Retinal pigment epithelial cell (primary cell): ENCODE measurements around the gene EPN3.

ENCODE experiments used
- DNase-seq: peaks from one replicate; pipeline ENCODE4 v3.0.0-alpha.2; 2010; ENCODE audit warnings: low read depth
- H3K4me3 ChIP-seq: 2 replicates; pipeline ENCODE4 v1.5.1; 2011; ENCODE audit warnings: mild to moderate bottlenecking, low read length, control low read depth, moderate library complexity
- TF ChIP-seq, protein P1 (sequence below): conservative IDR thresholded peaks from 2 replicates; pipeline ENCODE4 v1.5.1; 2011; ENCODE audit warnings: low read depth, low read length, control low read depth, inconsistent platforms

The EPN3 gene

DNA sequence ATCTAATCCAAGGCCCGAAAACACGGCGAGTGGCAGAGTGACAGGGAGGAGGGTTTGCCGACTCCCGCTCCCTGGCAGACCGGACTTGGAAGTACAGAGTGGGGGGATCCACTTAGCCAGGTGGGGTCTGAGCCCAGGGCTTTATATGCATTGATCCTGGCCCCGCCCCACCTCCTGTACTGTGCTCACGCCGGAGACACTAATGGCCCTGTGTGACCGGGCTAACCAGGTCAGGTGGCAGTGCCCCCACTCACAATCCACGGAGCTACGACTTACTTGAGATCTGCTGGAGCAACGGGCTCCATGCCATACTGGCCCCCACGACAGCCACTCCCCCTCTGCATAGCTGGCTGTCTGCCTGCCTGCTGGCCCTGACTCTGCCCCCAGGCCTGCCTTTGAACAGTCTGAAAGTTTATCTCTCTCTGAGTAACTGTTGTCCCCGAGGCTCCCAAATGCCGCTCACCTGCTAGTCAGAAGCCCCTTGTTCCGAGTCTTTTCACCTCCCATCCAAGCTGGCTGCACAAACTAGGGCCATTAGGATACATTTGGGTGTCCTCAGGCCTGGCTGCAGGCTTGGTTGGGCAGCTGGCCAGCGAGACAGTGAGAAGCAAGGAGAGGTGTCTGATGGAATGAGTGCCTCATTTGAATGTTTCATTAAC is 56.0 kb downstream of the EPN3 start:
- no peak for DNase-seq
- TF ChIP-seq, protein P1, sequence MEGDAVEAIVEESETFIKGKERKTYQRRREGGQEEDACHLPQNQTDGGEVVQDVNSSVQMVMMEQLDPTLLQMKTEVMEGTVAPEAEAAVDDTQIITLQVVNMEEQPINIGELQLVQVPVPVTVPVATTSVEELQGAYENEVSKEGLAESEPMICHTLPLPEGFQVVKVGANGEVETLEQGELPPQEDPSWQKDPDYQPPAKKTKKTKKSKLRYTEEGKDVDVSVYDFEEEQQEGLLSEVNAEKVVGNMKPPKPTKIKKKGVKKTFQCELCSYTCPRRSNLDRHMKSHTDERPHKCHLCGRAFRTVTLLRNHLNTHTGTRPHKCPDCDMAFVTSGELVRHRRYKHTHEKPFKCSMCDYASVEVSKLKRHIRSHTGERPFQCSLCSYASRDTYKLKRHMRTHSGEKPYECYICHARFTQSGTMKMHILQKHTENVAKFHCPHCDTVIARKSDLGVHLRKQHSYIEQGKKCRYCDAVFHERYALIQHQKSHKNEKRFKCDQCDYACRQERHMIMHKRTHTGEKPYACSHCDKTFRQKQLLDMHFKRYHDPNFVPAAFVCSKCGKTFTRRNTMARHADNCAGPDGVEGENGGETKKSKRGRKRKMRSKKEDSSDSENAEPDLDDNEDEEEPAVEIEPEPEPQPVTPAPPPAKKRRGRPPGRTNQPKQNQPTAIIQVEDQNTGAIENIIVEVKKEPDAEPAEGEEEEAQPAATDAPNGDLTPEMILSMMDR = no peak
- H3K4me3 ChIP-seq = no peak overlapping the region

DNA sequence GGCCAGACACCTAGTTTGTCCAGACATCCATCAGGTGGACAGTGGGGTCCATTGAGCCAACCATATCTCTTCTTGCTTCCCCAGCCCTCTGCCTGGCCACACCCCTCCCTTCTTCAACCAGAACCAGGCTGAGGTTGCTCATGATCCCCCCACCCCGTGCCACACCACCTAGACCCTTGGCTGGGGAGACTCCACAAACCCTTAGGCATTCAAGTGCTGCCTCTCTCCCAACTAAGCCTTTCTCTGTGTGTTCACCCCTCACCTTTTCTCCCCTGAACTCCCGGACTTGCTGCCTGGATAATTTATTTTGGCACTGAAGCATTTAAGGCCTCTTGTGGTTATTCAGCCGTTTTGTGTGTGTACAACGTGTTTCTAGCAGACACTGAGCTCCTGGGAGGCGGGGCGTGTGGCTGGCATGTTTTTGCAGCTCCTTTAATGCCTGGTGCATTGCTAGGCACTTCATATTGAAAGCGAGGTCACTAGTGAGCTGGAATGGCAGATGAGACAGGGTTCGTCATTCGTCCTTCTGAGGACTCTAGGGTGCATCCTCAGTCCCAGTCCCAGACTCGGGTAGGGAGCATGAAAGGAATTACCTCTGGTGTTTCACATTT is 56.7 kb downstream of the EPN3 start:
- DNase-seq = no peak
- no peak overlapping the region for H3K4me3 ChIP-seq
- TF ChIP-seq, protein P1 = no peak

DNA sequence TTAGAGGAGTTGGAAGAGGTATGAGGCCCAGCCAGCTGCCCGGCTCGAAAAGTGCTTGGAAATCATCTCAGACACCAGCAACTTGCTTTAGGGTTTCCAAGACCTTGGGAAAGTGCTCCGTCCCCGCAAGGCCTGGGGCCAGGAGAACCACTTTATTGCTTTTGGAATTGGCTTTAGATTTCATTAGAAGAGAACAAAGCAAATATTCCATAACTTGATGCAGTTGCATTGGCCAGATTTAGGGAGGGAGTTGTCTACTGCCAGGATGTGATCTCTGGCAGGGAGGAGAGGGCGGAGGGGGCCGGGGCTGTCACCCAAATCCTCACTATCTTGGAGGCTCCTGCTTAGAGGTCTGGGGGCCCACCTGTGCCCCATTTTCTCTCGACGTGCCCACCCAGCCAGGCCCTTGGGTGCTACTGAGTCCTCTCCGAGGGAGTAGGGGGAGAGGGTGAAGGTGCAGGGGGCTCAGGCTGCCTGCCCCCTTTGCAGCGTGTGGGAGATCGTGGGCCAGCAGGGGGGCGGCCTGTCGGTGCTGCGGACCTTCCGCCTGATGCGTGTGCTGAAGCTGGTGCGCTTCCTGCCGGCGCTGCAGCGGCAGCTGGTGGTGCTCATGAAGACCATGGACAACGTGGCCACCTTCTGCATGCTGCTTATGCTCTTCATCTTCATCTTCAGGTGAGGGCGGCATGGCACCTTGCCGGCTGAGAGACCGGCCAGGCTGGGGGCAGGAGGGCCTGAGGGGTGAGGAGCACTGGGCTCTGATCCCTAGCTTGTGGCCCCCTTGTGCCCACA is 58.6 kb downstream of the EPN3 start:
- DNase-seq = no peak
- TF ChIP-seq, protein P1 = no peak
- H3K4me3 ChIP-seq = no peak overlapping the region

- no peak for DNase-seq
- TF ChIP-seq, protein P1 = no peak
- H3K4me3 ChIP-seq = no peak overlapping the region
Observed at GRCh38 chr17:50593321-50593720, 60.8 kb downstream of the EPN3 start.
